ENCODE measurements around the gene HSPA13. TPM values are rescaled to one million over a fixed set of nuclear protein-coding genes. Genes with fewer than 3 reads are reported as not detected.
A peak's percentile ranks its signal among the peaks of the same experiment; 100 is the strongest.

HSPA13 gene
- total and polyA plus RNA-seq, 4 experiments from 2014 or later: 15.8 to 38.5 (median 24.2) TPM

DNA sequence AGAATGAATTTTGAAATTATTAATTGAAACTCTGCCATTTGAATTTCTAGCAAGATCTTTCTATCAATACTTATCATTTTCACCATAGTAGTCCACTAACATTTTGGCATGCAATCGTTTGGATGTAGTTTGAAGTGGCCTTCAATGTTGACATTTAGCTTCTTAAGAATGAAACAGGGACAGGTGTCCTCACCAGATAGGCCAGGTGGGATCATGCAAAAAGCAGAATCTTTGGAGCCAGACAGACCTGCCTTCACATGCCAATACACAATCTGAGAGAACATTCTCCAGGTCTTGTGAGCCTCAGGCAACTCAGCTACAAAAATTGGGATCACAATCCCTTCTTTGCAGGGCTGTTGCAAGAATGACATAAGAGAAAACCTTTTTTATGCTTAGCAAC is 18.3 kb upstream of the HSPA13 start:
- Histone ChIP-seq H3K27me3 (ENCODE audit: insufficient read depth, low read length) (no peaks in the 10 kb centered on the region), H3K4me1 (ENCODE audit: insufficient read depth, low read length) (no peaks in the 10 kb centered on the region), H3K27ac (ENCODE audit: low read depth, low read length) (no peak overlapping the region), H3K4me3 (ENCODE audit: low read length in 2 of 2) (no peak overlapping the region), H3K36me3 (ENCODE audit: insufficient read depth, low read length) (no peaks in the 10 kb centered on the region), H3K9me3 (ENCODE audit: control insufficient read depth in 1 of 2, low read length in 2 of 2) (no peaks in the 10 kb centered on the region)
- Mint-ChIP-seq H3K4me3 (no peak overlapping the region), H3K27ac (no peak overlapping the region), H3K9me3 (peaks cover 0 to 6% (median under 1%) of the 10 kb centered on the region in 8 donors), H3K27me3 (peaks cover 0 to 3% of the 10 kb centered on the region in 2 donors), H3K36me3 (no peaks in the 10 kb centered on the region), H3K4me1 (peaks cover 0 to 1% (median 0%) of the 10 kb centered on the region in 4 donors)
- intact Hi-C loops (cut with micrococcal nuclease): loop anchor here (5.0 kb wide), 1 partner anchor 661 kb away; the partner anchor contains the start of gene NRIP1
- CTCF ChIA-PET (ENCODE audit: partially characterized antibody): interaction anchor here (1.4 to 4.8 kb wide), 3 partner anchors 11 to 337 kb away, joined by 4 to 22 read pairs (median 7); partner anchors contain the start of gene HSPA13
- POLR2A ChIA-PET (ENCODE audit: partially characterized antibody): no interaction called here
- DNase-seq: no peak

DNA sequence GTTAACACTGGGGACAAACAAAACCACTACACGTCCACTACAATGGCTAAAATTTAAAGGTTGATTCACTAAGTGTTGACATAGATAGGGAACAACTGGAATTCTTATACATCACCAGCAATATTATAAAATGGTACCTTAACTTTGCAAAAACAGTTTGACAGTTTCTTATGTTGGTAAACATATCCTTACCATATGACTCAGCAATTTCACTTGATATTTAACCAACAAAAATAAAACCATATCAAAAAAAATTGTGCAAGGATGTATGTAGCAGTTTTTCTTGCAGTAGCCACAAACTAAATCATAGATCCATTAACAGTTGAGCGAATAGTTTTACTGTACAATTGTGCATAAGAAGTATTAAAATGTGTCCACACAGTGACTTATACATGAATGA is 5.3 kb upstream of the HSPA13 start:
- Mint-ChIP-seq H3K27me3 (peaks cover 1 to 8% of the 10 kb centered on the region in 2 donors), H3K27ac (no peak overlapping the region), H3K9me3 (no peaks in the 10 kb centered on the region), H3K36me3 (peaks cover 0 to 4% of the 10 kb centered on the region in 2 donors), H3K4me1 (peaks cover 2 to 10% (median 5%) of the 10 kb centered on the region in 4 donors), H3K4me3 (no peak overlapping the region)
- Histone ChIP-seq H3K9me3 (ENCODE audit: control insufficient read depth in 1 of 2, low read length in 2 of 2) (no peaks in the 10 kb centered on the region), H3K4me3 (ENCODE audit: low read length in 2 of 2) (no peak overlapping the region), H3K36me3 (ENCODE audit: insufficient read depth, low read length) (no peaks in the 10 kb centered on the region), H3K27me3 (ENCODE audit: insufficient read depth, low read length) (no peaks in the 10 kb centered on the region), H3K27ac (ENCODE audit: low read depth, low read length) (no peak overlapping the region), H3K4me1 (ENCODE audit: insufficient read depth, low read length) (peaks cover 4% of the 10 kb centered on the region)
- intact Hi-C loops (cut with micrococcal nuclease): loop anchor here (10.0 kb wide), 1 partner anchor 1437 kb away; no protein-coding TSS in a partner anchor
- no peak for DNase-seq
- POLR2A ChIA-PET (ENCODE audit: partially characterized antibody): no interaction called here
- CTCF ChIA-PET (ENCODE audit: partially characterized antibody): no interaction called here

DNA sequence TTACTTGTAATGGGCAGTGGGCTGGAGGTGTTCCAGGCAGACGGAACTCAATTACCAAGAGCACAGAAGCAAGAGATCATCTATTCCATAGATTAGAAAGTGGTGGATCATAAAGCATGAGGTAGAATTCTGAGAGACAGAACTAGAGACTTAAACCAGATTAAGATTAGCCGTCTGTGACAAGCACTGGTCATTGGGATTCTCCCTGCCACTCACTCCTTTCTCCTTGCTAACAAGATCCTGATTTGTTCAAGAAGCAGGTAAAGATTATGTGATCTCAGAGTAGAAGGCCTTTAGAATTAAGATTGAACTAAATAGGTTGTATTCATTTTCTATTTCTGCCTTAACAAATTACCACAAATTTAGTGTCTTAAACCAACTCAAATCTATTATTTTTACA is 1.5 kb upstream of the HSPA13 start:
- Histone ChIP-seq H3K36me3 (ENCODE audit: insufficient read depth, low read length) (no peaks in the 10 kb centered on the region), H3K4me3 (ENCODE audit: low read length in 2 of 2) (no peak overlapping the region), H3K27ac (ENCODE audit: low read depth, low read length) (no peak overlapping the region), H3K4me1 (ENCODE audit: insufficient read depth, low read length) (peaks cover 32% of the 10 kb centered on the region), H3K27me3 (ENCODE audit: insufficient read depth, low read length) (no peaks in the 10 kb centered on the region), H3K9me3 (ENCODE audit: control insufficient read depth in 1 of 2, low read length in 2 of 2) (no peaks in the 10 kb centered on the region)
- H3K4me1 Mint-ChIP-seq: peaks cover 13 to 45% (median 28%) of the 10 kb centered on the region in 4 donors
- H3K4me3 Mint-ChIP-seq: peak overlapping the region; percentile 13 to 100 (median 100)
- H3K27me3 Mint-ChIP-seq: no peaks in the 10 kb centered on the region
- peaks cover 1 to 19% of the 10 kb centered on the region in 2 donors for H3K36me3 Mint-ChIP-seq
- DNase-seq: no peak
- intact Hi-C loops (cut with micrococcal nuclease): loop anchor here (10.0 kb wide), 1 partner anchor 1440 kb away; no protein-coding TSS in a partner anchor
- H3K27ac Mint-ChIP-seq: peak overlapping the region; percentile 57 to 100 (median 100)
- CTCF ChIA-PET (ENCODE audit: partially characterized antibody): interaction anchor here (0.9 kb wide), 1 partner anchor 354 kb away, joined by 3 read pairs; no protein-coding TSS in a partner anchor
- POLR2A ChIA-PET (ENCODE audit: partially characterized antibody): interaction anchor here (1.5 kb wide), 1 partner anchor 12 kb away, joined by 5 read pairs; no protein-coding TSS in a partner anchor
- no peaks in the 10 kb centered on the region for H3K9me3 Mint-ChIP-seq

DNA sequence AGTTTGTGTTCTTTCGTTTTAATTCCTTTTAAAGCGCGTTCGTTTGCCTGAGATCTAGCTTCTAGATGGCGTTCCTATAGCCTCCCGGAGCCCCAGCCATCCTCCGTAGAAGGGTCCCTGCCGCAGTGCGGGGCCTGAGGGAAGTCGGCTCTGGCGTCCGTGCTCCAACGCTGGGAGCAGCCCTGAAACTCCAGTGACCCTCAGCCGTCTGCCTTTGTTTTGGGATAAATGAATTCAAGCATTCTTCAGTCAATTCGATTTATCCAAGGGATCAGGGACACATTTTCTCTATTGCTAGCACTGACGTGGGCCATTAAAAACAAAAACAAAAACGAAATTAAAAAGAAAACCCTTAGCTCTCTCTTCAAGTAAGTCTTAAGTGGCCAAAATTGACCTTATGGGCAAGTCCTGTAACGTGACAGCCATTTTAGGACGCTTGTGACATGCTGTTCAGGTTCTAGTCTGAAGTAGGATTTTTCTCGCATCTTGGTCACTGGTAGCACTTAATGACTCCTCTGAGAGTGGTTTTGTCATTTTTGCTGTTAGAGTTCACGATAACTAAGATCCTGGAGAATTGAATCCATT is 742 bp upstream of the HSPA13 start:
- POLR2A ChIA-PET (ENCODE audit: partially characterized antibody): interaction anchor here (0.6 to 1.7 kb wide), 5 partner anchors 12 to 292 kb away, joined by 3 to 9 read pairs (median 3); no protein-coding TSS in a partner anchor
- H3K27ac Mint-ChIP-seq: peak overlapping the region; percentile 99 to 100 (median 100)
- peak in 1 of 5 donors; percentile 28 for DNase-seq

DNA sequence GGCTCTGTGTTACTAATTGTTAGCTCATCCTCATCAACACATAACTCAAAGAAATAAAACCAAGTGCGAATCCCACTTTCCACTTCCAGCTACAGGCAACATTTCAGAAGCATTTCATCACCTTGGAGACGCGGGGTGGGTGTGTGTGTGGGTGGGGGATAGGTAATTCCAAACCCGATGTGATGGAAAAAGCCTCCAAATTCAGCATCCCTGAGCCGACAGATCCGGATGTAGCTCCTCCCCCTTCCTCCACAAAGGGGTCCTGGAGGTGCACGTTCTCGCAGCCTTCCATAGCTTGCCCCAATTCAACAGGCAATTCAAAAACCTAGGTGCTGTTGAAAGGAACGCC is 486 bp downstream of the HSPA13 start:
- H3K36me3 ChIP-seq (ENCODE audit: insufficient read depth, low read length): peaks cover 8% of the 10 kb centered on the region
- peak in 1 of 5 donors; percentile 66 for DNase-seq
- H3K27ac ChIP-seq (ENCODE audit: low read depth, low read length): peak overlapping the region; percentile 84
- Mint-ChIP-seq H3K36me3 (peaks cover 11 to 35% of the 10 kb centered on the region in 2 donors), H3K27me3 (no peaks in the 10 kb centered on the region), H3K27ac (peak overlapping the region; percentile 99 to 100 (median 100)), H3K4me1 (peaks cover 16 to 53% (median 34%) of the 10 kb centered on the region in 4 donors), H3K9me3 (no peaks in the 10 kb centered on the region), H3K4me3 (peak overlapping the region; percentile 98 to 100 (median 100))
- H3K27me3 ChIP-seq (ENCODE audit: insufficient read depth, low read length): no peaks in the 10 kb centered on the region
- peak overlapping the region; percentile 73 to 80 for H3K4me3 ChIP-seq (ENCODE audit: low read length in 2 of 2)
- CTCF ChIA-PET (ENCODE audit: partially characterized antibody): interaction anchor here (0.9 to 1.7 kb wide), 5 partner anchors 18 to 1351 kb away, joined by 3 to 5 read pairs (median 4); no protein-coding TSS in a partner anchor
- H3K4me1 ChIP-seq (ENCODE audit: insufficient read depth, low read length): peaks cover 35% of the 10 kb centered on the region
- H3K9me3 ChIP-seq (ENCODE audit: control insufficient read depth in 1 of 2, low read length in 2 of 2): no peaks in the 10 kb centered on the region
- POLR2A ChIA-PET (ENCODE audit: partially characterized antibody): interaction anchor here (0.6 to 1.7 kb wide), 4 partner anchors 10 to 683 kb away, joined by 3 to 9 read pairs (median 6); partner anchors contain the start of gene NRIP1
- intact Hi-C loops (cut with micrococcal nuclease): loop anchor here (2.0 to 10.0 kb wide), 4 partner anchors 164 to 1442 kb away; partner anchors contain the start of gene SAMSN1

More for the DNA sequence above, 742 bp upstream of the HSPA13 start:
- no peaks in the 10 kb centered on the region for H3K9me3 ChIP-seq (ENCODE audit: control insufficient read depth in 1 of 2, low read length in 2 of 2)
- Mint-ChIP-seq H3K4me3 (peak overlapping the region; percentile 98 to 100 (median 100)), H3K4me1 (peaks cover 16 to 48% (median 31%) of the 10 kb centered on the region in 4 donors), H3K36me3 (peaks cover 3 to 23% of the 10 kb centered on the region in 2 donors), H3K9me3 (no peaks in the 10 kb centered on the region), H3K27me3 (no peaks in the 10 kb centered on the region)
- no peaks in the 10 kb centered on the region for H3K36me3 ChIP-seq (ENCODE audit: insufficient read depth, low read length)
- no peaks in the 10 kb centered on the region for H3K27me3 ChIP-seq (ENCODE audit: insufficient read depth, low read length)
- H3K4me3 ChIP-seq (ENCODE audit: low read length in 2 of 2): peak overlapping the region; percentile 77 to 80
- intact Hi-C loops (cut with micrococcal nuclease): loop anchor here (1.0 to 10.0 kb wide), 7 partner anchors 151 to 1441 kb away; partner anchors contain the start of gene SAMSN1
- peaks cover 35% of the 10 kb centered on the region for H3K4me1 ChIP-seq (ENCODE audit: insufficient read depth, low read length)
- CTCF ChIA-PET (ENCODE audit: partially characterized antibody): interaction anchor here (0.6 to 1.7 kb wide), 6 partner anchors 17 to 1350 kb away, joined by 3 to 5 read pairs (median 4); no protein-coding TSS in a partner anchor
- peak overlapping the region; percentile 84 for H3K27ac ChIP-seq (ENCODE audit: low read depth, low read length)

DNA sequence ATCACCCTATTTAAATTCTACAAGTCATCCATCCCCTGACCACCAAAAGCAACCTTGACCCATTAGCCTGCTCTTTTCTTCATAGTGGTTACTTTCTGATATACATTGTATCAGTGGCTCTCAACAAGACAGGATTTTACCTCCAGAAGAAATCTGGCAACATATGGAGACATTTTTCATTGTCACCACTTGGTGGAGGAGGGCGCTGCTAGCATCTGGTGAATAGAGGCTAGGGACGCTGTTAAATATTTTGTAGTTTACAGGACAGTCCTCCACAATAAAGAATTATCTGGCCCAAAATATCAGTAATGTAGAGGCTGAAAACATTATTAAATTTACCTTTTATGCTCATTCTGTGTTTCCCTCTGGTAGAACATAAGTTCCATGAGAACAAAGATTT is 6.1 kb downstream of the HSPA13 start:
- Histone ChIP-seq H3K27ac (ENCODE audit: low read depth, low read length) (no peak overlapping the region), H3K36me3 (ENCODE audit: insufficient read depth, low read length) (peaks cover 39% of the 10 kb centered on the region), H3K4me3 (ENCODE audit: low read length in 2 of 2) (no peak overlapping the region), H3K27me3 (ENCODE audit: insufficient read depth, low read length) (no peaks in the 10 kb centered on the region), H3K4me1 (ENCODE audit: insufficient read depth, low read length) (peaks cover 24% of the 10 kb centered on the region), H3K9me3 (ENCODE audit: control insufficient read depth in 1 of 2, low read length in 2 of 2) (no peaks in the 10 kb centered on the region)
- Mint-ChIP-seq H3K4me3 (peak overlapping the region in 1 of 8 donors; percentile 27), H3K9me3 (no peaks in the 10 kb centered on the region), H3K36me3 (peaks cover 43 to 59% of the 10 kb centered on the region in 2 donors), H3K27ac (no peak overlapping the region), H3K27me3 (no peaks in the 10 kb centered on the region), H3K4me1 (peaks cover 7 to 35% (median 21%) of the 10 kb centered on the region in 4 donors)
- ChIA-PET CTCF (ENCODE audit: partially characterized antibody) (no interaction called here), POLR2A (ENCODE audit: partially characterized antibody) (no interaction called here)
- no peak for DNase-seq
- intact Hi-C loops (cut with micrococcal nuclease): no loop called here

DNA sequence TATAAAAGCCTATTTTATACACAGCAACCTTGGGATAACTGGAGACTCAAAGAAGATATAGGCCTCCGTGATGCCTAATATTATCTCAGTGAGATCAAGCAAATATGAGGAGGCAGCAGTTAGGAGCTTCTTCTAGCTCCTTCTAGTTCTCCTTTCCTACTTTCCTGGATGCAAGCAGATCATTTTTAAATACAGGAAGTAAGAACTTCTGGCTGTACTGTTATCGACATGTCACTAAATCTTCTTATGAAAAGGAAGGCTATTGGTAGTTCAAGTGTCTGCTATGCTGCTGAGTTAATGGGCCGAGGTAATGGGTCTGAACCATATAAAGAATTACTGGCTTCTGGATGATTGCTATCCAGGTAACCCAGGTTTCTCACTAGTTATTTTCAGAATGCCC is 15.9 kb downstream of the HSPA13 start:
- Mint-ChIP-seq H3K36me3 (peaks cover 5 to 8% of the 10 kb centered on the region in 2 donors), H3K9me3 (no peaks in the 10 kb centered on the region), H3K27ac (no peak overlapping the region), H3K4me1 (no peaks in the 10 kb centered on the region), H3K27me3 (peaks cover 4 to 5% of the 10 kb centered on the region in 2 donors), H3K4me3 (no peak overlapping the region)
- CTCF ChIA-PET (ENCODE audit: partially characterized antibody): interaction anchor here (0.7 kb wide), 1 partner anchor 830 kb away, joined by 3 read pairs; no protein-coding TSS in a partner anchor
- no peak overlapping the region for H3K27ac ChIP-seq (ENCODE audit: low read depth, low read length)
- H3K4me3 ChIP-seq (ENCODE audit: low read length in 2 of 2): no peak overlapping the region
- no peaks in the 10 kb centered on the region for H3K27me3 ChIP-seq (ENCODE audit: insufficient read depth, low read length)
- H3K36me3 ChIP-seq (ENCODE audit: insufficient read depth, low read length): no peaks in the 10 kb centered on the region
- no peak for DNase-seq
- intact Hi-C loops (cut with micrococcal nuclease): no loop called here
- no peaks in the 10 kb centered on the region for H3K4me1 ChIP-seq (ENCODE audit: insufficient read depth, low read length)
- POLR2A ChIA-PET (ENCODE audit: partially characterized antibody): no interaction called here
- H3K9me3 ChIP-seq (ENCODE audit: control insufficient read depth in 1 of 2, low read length in 2 of 2): no peaks in the 10 kb centered on the region
